ENCODE measurements around the gene NR2F2.

GRCh38 chr15:96343113-96344059, 12.9 kb downstream of the NR2F2 start:
- TF ChIP-seq CTCF (IDR thresholded peaks at IDR 0.05; ENCODE audit: poor library complexity, severe bottlenecking): no peak
- no peak for TF ChIP-seq EP300 (conservative IDR thresholded peaks at IDR 0.05; ENCODE audit: poor library complexity, severe bottlenecking)
- no peak for TF ChIP-seq POLR2AphosphoS5 (IDR thresholded peaks at IDR 0.05)

Measured in neural cell (in vitro differentiated cells).